GM19099 (cell line): Measurements from ENCODE around the gene RGS7.

Source experiments
- POLR2A ChIP-seq: IDR thresholded peaks from 3 replicates; pipeline ENCODE4 v1.6.1; 2011; ENCODE audit warnings: low read depth; ENCODE audit not compliant: insufficient read length; ENCODE audit errors: extremely low read depth

Gene RGS7

GRCh38 chr1:241356519-241357365 lies at the start of gene RGS7:
TSS of gene RGS7 (minus strand) at chr1:241357205.
- TF ChIP-seq POLR2A, result no peak

DNA sequence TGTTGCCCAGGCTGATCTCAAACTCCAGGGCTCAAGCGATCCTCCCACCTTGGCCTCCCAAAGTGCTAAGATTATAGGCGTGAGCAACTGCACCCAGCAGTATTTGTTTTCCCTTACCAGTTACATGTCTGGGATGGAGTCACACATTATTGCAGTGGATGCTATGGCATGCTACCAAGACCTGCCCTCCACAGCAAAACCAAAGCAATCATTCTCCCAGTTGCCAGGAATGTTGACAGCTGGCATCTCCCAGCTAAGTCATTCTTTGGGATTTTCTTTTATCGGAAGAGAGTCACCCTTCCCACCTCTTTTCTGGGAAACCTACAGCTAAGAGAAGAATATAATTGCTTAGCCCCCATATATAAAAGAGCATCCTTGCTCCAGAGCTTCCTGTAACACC lies 49.4 kb upstream of the RGS7 start:
- no peak for TF ChIP-seq POLR2A

DNA sequence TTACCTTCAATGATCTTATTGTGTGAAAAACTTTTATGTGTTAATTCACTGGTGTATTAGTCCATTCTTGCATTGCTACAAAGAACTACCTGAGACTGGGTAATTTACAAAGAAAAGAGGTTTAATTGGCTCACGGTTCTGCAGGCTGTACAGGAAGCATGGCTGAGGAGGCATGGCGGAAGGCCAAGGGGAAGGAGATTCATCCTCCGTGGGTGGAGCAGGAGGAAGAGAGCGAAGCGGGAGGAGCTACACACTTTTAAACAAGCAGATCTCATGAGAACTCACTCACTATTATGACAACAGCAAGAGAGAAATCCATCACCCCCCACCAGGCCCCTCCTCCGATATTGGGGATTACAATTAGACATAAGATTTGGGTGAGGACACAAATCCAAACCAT lies 44.2 kb upstream of the RGS7 start:
- TF ChIP-seq POLR2A, result no peak

GRCh38 chr1:241396747-241397681 lies 40.0 kb upstream of the RGS7 start:
- TF ChIP-seq POLR2A, result no peak

DNA sequence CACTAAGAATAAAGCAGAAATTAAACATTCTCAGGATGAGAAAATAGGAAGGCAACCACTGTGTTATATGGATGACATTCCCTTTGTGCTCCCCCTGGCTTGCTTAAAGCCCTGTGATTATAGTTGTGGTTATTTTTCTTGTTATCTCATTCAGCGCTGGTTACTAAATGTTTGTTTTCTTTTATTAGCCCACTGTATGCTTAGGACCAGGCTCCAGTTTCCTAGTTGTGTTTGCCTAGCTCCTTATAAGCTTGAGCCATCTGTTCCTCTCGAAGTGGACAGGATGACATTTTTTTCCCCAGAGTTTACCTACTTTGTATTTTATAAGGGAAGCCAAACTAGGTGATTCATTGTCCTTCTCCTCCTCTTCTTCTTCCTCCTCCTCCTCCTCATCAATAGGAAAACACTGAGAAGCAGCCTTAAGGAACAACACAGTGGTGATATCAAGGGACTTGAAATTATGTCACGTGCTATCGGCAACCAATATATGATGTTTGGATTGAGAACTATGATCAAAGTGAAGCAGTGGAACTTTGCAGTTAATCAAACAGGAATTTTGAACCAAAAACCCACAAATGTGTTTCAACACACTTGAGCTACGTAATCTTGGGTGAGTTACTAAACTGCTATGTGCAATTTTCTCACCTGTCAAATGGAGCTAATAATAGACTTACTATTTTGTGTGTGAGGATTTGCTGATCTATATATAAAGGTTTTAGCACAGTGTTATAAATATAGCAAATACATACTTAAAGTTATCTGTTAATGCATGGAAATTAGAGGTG lies 35.1 kb upstream of the RGS7 start:
- TF ChIP-seq POLR2A, result no peak

DNA sequence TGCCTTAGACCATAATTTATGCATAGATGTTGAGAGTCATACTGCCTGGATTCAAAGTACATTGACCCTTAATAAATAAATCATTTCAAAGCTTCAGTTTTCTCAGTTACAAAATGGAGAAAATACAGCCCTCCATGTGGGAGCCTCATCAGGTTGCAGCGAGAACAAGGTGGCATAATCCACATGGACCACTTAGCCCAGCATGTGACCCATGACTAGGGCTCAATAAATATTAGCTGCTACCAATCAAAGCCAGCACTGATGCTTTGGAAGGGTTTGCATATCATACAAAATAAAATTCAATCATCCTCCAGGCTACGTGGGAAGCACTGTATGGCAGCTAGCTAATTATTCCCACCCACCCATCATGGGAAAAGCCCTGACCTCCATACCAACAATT lies 33.5 kb upstream of the RGS7 start:
- no peak for TF ChIP-seq POLR2A

GRCh38 chr1:241389400-241389799 lies 32.4 kb upstream of the RGS7 start:
- no peak for TF ChIP-seq POLR2A

DNA sequence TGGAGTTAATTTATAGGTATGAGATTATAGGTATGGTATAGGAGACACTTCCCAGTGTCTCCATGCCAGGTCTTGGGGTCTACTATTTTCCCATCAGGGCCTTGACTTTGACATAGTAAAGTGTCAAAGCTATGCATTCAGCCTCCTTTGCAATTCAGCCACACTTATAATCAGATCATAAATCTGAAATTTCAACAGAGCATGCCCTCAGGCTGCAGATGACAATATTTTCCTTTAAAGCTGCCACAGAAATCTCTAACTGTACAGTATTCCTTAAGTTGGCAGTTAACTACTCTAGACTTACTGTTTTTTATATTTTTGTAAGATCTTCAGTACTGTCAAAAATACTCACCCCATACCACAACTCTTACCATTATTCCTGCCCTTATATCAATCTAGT lies 30.2 kb upstream of the RGS7 start:
- no peak for TF ChIP-seq POLR2A

GRCh38 chr1:241376701-241377100 lies 19.7 kb upstream of the RGS7 start:
- TF ChIP-seq POLR2A, result no peak

- TF ChIP-seq POLR2A, result no peak
Measured at GRCh38 chr1:241375886-241376285, 18.9 kb upstream of the RGS7 start.

DNA sequence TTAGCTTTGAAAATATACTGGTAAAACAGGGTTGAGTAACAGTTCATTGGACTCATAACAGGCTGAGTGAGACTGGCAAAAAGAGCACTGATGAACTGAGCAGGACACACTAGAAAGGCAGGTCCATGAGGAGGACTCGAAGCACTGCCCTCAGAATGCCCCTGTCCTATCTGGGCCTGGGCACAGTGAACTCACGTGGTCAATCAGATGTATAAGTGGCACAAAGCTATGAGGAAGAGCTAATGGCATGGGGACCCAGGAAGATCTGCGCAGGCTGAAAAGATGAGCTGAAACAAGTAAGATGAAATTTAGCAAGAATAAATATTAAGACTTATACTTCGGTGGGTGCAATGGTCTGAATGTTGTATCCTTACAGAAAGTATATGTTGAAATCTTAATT lies 9.2 kb upstream of the RGS7 start:
- TF ChIP-seq POLR2A, result no peak

- TF ChIP-seq POLR2A, result no peak
Measured at GRCh38 chr1:241362350-241362749, 5.3 kb upstream of the RGS7 start.

- TF ChIP-seq POLR2A, result no peak
Measured at GRCh38 chr1:241357366-241358340, 648 bp upstream of the RGS7 start.

DNA sequence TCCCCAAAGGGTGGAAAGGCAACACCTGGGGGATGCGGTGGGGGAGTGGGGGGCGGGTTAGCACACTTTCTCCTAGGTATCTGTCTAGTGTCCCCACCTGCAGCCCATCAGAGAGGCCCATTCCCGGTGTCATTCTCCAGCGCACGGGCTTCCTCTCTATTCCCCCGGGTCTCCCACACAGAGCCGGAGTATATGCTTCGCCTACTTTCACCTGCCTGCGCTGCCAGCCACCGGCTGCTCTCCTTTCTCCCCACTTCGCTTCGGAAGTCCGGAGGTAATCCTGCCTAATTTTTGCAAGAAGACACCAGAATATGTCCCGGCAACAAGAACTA lies 852 bp downstream of the RGS7 start:
- no peak for TF ChIP-seq POLR2A

DNA sequence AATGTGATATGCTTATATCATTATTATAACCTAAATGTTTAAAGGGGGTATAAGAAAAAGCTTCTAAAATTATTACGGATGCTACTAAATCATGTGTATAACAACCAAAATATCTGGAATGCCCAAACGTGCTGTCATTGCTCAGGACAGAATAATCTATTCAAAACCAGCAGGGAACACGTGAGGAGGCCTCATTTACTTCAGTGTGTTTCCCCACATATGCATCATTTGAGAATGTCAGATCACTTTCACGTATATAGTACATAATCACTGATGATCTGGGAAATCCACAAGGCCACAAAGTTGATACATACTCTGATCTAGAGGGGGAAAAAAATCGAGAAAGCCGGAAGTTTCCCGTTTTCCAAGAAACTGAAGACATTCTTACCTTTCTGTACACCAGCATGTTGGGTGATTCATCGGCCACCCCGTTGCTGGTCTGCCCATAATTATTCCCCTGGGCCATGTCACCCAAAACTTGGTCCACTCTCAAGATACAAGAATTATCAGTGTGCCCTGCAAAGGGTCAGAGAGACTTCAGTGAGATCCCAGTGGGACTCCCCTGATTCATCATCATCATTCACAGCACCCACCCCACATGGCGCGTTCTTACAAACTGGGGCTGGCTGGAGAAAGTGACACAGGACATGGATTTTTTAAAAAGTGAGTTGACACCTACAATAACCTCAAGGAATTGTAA lies 1.5 kb downstream of the RGS7 start:
- TF ChIP-seq POLR2A, result no peak
